GM23338 (cell line): ENCODE data around the gene ATP6V0A4. TPM values are rescaled to one million over a fixed set of nuclear protein-coding genes. Genes with fewer than 3 reads are reported as not detected.

ENCODE experiments used
- ATAC-seq: fragments of 200-7000 bp; cut with Tn5 transposase; 3 replicates; pipeline ENCODE4 v1.9.1; 2020
- DNase-seq: peaks from one replicate; pipeline ENCODE4 v3.0.0-alpha.2; 2015; ENCODE audit warnings: low spot score
- H2AFZ ChIP-seq: fragments of 200-600 bp; sonication (generic); 2 replicates; pipeline ENCODE4 v1.8.0; 2016; ENCODE audit warnings: antibody characterized with exemption, mild to moderate bottlenecking, moderate library complexity
- H3F3A ChIP-seq: fragments of 200-600 bp; sonication (generic); replicated peaks from 2 replicates; pipeline ENCODE4 v1.8.0; 2017; ENCODE audit warnings: antibody characterized with exemption, mixed run types, low read depth
- H3K27ac ChIP-seq: fragments of 200-600 bp; sonication (generic); 2 replicates; pipeline ENCODE4 v1.6.1; 2016; ENCODE audit warnings: low read depth
- H3K27me3 ChIP-seq: fragments of 200-600 bp; sonication (generic); 2 replicates; pipeline ENCODE4 v1.8.0; 2016; ENCODE audit warnings: mild to moderate bottlenecking, mixed run types, moderate library complexity; ENCODE audit not compliant: insufficient read depth
- H3K36me3 ChIP-seq: fragments of 200-600 bp; sonication (generic); 2 replicates; pipeline ENCODE4 v1.8.0; 2016; ENCODE audit warnings: mild to moderate bottlenecking; ENCODE audit not compliant: insufficient read depth
- H3K4me1 ChIP-seq: fragments of 200-600 bp; sonication (generic); 2 replicates; pipeline ENCODE4 v1.8.0; 2016; ENCODE audit warnings: mild to moderate bottlenecking, moderate library complexity; ENCODE audit not compliant: insufficient read depth
- H3K4me2 ChIP-seq: fragments of 200-600 bp; sonication (generic); 2 replicates; pipeline ENCODE4 v1.7.1; 2017; ENCODE audit warnings: mixed run types
- H3K4me3 ChIP-seq: fragments of 200-600 bp; sonication (generic); 2 replicates; pipeline ENCODE4 v1.6.1; 2016; ENCODE audit warnings: mixed run types
- H3K79me2 ChIP-seq: fragments of 200-600 bp; sonication (generic); replicated peaks from 2 replicates; pipeline ENCODE4 v1.8.0; 2017; ENCODE audit warnings: mild to moderate bottlenecking; ENCODE audit not compliant: insufficient read depth
- H3K9me2 ChIP-seq: fragments of 200-600 bp; sonication (generic); 2 replicates; pipeline ENCODE4 v1.8.0; 2017; ENCODE audit not compliant: insufficient read depth
- H4K20me1 ChIP-seq: fragments of 200-600 bp; sonication (generic); replicated peaks from 2 replicates; pipeline ENCODE4 v1.8.0; 2017; ENCODE audit warnings: mild to moderate bottlenecking; ENCODE audit not compliant: insufficient read depth
- H3K27ac Mint-ChIP-seq: 2 replicates; pipeline ENCODE4 v1.8.0; 2020; ENCODE audit warnings: inconsistent platforms, mild to moderate bottlenecking, moderate library complexity, mixed read lengths
- H3K27me3 Mint-ChIP-seq: 3 replicates; pipeline ENCODE4 v1.8.0; 2022; ENCODE audit warnings: low read depth, mild to moderate bottlenecking, moderate library complexity, mixed read lengths, inconsistent platforms; ENCODE audit not compliant: insufficient read depth, poor library complexity
- H3K36me3 Mint-ChIP-seq: 3 replicates; pipeline ENCODE4 v1.8.0; 2021; ENCODE audit warnings: low read depth, mild to moderate bottlenecking, inconsistent platforms, moderate library complexity, mixed read lengths
- H3K4me1 Mint-ChIP-seq: 3 replicates; pipeline ENCODE4 v1.8.0; 2020; ENCODE audit warnings: mild to moderate bottlenecking, inconsistent platforms, mixed read lengths
- H3K4me3 Mint-ChIP-seq: 3 replicates; pipeline ENCODE4 v1.8.0; 2021; ENCODE audit warnings: moderate library complexity, mild to moderate bottlenecking, inconsistent platforms, mixed read lengths
- H3K9me3 Mint-ChIP-seq: 3 replicates; pipeline ENCODE4 v1.8.0; 2020; ENCODE audit warnings: moderate library complexity, mild to moderate bottlenecking, inconsistent platforms, mixed read lengths
- CREB1 ChIP-seq: fragments of 250-450 bp; sonication (Bioruptor Pico); IDR thresholded peaks from 2 replicates; pipeline ENCODE4 v1.5.0; 2020; ENCODE audit warnings: low read depth, mild to moderate bottlenecking, moderate library complexity
- CTCF ChIP-seq, 2 experiments: fragments of 200-600 bp in 1 of 2; sonication (generic) in 1 of 2; conservative IDR thresholded peaks; 2 replicates each; pipeline versions ENCODE4 v1.5.1 to v1.6.1; 2016 to 2017; ENCODE audit warnings: antibody characterized with exemption in 2 of 2, low read depth in 2 of 2, mild to moderate bottlenecking in 2 of 2, moderate library complexity in 1 of 2
- ETS1 ChIP-seq: IDR thresholded peaks from 2 replicates; pipeline ENCODE4 v1.6.1; 2016; ENCODE audit warnings: antibody characterized with exemption
- EZH2 ChIP-seq: fragments of 200-600 bp; sonication (generic); IDR thresholded peaks from one replicate; pipeline ENCODE4 v1.8.0; 2017; ENCODE audit warnings: antibody characterized with exemption, mild to moderate bottlenecking, low read depth; ENCODE audit not compliant: unreplicated experiment
- EZH2phosphoT487 ChIP-seq: fragments of 200-600 bp; sonication (generic); IDR thresholded peaks from one replicate; pipeline ENCODE4 v1.8.1; 2018; ENCODE audit warnings: antibody characterized with exemption; ENCODE audit not compliant: unreplicated experiment
- JUNB ChIP-seq: IDR thresholded peaks from one replicate; pipeline ENCODE4 v1.6.1; 2016; ENCODE audit warnings: antibody characterized with exemption; ENCODE audit not compliant: unreplicated experiment
- POLR2AphosphoS5 ChIP-seq: IDR thresholded peaks from 2 replicates; pipeline ENCODE4 v1.6.1; 2016; ENCODE audit warnings: antibody characterized with exemption, low read depth
- ZNF114 ChIP-seq: fragments of 250-450 bp; sonication (Bioruptor Pico); IDR thresholded peaks from 2 replicates; pipeline ENCODE4 v1.5.0; 2020; ENCODE audit warnings: mild to moderate bottlenecking, moderate library complexity
- polyA plus RNA-seq: library from polyadenylated mRNA; unstranded; fragments of >200 nt; fragmentation: Nextera tagmentation; extraction: Ambion mirVana; gene quantifications from 2 replicates; pipeline ENCODE4 v1.2.1, GENCODE V29; 2016
- total RNA-seq: library from RNA; depleted of rRNA; stranded (reverse); fragments of >200 nt; shearing (Covaris generic); gene quantifications from 2 replicates; pipeline ENCODE4 v1.2.3, GENCODE V29; 2014
- TF ChIP-seq, protein P1 (sequence below): IDR thresholded peaks from one replicate; pipeline ENCODE4 v1.6.1; 2018; ENCODE audit warnings: antibody characterized with exemption; ENCODE audit not compliant: unreplicated experiment

Gene ATP6V0A4
- total and polyA plus RNA-seq, 2 experiments from 2014 or later: 0.10 to 1.3 TPM

GRCh38 chr7:138842111-138842510 lies 44.1 kb upstream of the ATP6V0A4 start (continued):
- TF ChIP-seq, protein P1, sequence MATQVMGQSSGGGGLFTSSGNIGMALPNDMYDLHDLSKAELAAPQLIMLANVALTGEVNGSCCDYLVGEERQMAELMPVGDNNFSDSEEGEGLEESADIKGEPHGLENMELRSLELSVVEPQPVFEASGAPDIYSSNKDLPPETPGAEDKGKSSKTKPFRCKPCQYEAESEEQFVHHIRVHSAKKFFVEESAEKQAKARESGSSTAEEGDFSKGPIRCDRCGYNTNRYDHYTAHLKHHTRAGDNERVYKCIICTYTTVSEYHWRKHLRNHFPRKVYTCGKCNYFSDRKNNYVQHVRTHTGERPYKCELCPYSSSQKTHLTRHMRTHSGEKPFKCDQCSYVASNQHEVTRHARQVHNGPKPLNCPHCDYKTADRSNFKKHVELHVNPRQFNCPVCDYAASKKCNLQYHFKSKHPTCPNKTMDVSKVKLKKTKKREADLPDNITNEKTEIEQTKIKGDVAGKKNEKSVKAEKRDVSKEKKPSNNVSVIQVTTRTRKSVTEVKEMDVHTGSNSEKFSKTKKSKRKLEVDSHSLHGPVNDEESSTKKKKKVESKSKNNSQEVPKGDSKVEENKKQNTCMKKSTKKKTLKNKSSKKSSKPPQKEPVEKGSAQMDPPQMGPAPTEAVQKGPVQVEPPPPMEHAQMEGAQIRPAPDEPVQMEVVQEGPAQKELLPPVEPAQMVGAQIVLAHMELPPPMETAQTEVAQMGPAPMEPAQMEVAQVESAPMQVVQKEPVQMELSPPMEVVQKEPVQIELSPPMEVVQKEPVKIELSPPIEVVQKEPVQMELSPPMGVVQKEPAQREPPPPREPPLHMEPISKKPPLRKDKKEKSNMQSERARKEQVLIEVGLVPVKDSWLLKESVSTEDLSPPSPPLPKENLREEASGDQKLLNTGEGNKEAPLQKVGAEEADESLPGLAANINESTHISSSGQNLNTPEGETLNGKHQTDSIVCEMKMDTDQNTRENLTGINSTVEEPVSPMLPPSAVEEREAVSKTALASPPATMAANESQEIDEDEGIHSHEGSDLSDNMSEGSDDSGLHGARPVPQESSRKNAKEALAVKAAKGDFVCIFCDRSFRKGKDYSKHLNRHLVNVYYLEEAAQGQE: no peak
- TF ChIP-seq ZNF114 (CRISPR knock-in tag) (no peak), CREB1 (CRISPR knock-in tag) (no peak)

DNA sequence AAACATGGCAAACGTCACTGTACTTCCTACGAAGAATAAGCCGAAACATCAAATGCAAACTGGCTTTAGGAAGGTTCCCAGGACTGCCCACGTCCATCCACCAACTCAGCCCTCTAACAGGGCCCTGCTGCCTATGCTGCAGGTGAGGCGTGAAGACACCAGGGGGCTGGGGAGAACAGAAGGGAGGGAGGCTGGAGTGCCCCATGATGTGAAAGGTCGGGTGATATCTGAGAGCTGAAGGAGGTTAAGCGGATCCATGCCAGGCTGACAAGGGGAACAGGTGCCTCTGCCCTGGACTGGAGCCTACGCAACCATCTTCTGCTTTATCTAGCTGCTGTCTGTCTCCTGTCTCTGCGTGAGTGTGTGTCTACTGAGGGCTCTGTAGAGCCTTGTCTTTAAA lies 40.2 kb upstream of the ATP6V0A4 start:
- H3K27ac ChIP-seq: no peak overlapping the region
- H3K36me3 Mint-ChIP-seq: peaks cover 30% of the 10 kb centered on the region
- no peaks in the 10 kb centered on the region for H3K4me1 ChIP-seq
- H4K20me1 ChIP-seq: no peaks in the 10 kb centered on the region; the same call in 1 of the 2 replicates
- peaks cover 2% of the 10 kb centered on the region; the same call in 1 of the 3 replicates for H3K4me1 Mint-ChIP-seq
- H3K27me3 ChIP-seq: no peaks in the 10 kb centered on the region
- no peak overlapping the region for H3K4me2 ChIP-seq
- DNase-seq (peak; percentile 51), ATAC-seq (peak; percentile 83)
- 0 out of 2 replicates have a peak overlapping the region, but pooled peaks have one; percentile 54 for H3K27ac Mint-ChIP-seq
- no peaks in the 10 kb centered on the region for H3F3A ChIP-seq
- H3K27me3 Mint-ChIP-seq: no peaks in the 10 kb centered on the region
- H3K4me3 ChIP-seq: no peak overlapping the region
- no peaks in the 10 kb centered on the region for H3K36me3 ChIP-seq
- no peaks in the 10 kb centered on the region for H3K9me2 ChIP-seq
- H3K4me3 Mint-ChIP-seq: no peak overlapping the region
- no peaks in the 10 kb centered on the region for H3K79me2 ChIP-seq
- TF ChIP-seq ZNF114 (CRISPR knock-in tag): no peak
- no peak for TF ChIP-seq EZH2
- TF ChIP-seq CTCF (conservative IDR thresholded peaks at IDR 0.05; ENCODE audit: low read depth in 2 of 2): peak; percentile 30
- TF ChIP-seq EZH2phosphoT487: no peak
- TF ChIP-seq POLR2AphosphoS5: no peak
- TF ChIP-seq, protein P1: no peak
- no peak for TF ChIP-seq ETS1
- no peak for TF ChIP-seq JUNB
- H3K9me3 Mint-ChIP-seq: no peaks in the 10 kb centered on the region
- H2AFZ ChIP-seq: no peak overlapping the region
